Right lobe of liver (tissue), 4 donors: ENCODE measurements around the gene SFTPA1.

Experiments used
- POLR2A ChIP-seq: fragments of 450-650 bp; IDR thresholded peaks from one replicate; pipeline ENCODE4 v1.6.1; 2017; ENCODE audit warnings: antibody characterized with exemption, mild to moderate bottlenecking
- TF ChIP-seq, protein P1 (sequence below), 4 donors: fragments of 200-600 bp in 3 of 4; fragments of 450-650 bp in 1 of 4; IDR thresholded peaks; one replicate each; pipeline versions ENCODE4 v1.5.1 to v1.8.0; 2016 to 2022; ENCODE audit warnings: antibody characterized with exemption in 4 of 4, mild to moderate bottlenecking in 2 of 4
- donor health status: DM: no; HTN: no; CAD: no.
- donor health status: DM: no; HTN: no; CAD: no.
- donor health status: DM: no; HTN: yes; CAD: no.

DNA sequence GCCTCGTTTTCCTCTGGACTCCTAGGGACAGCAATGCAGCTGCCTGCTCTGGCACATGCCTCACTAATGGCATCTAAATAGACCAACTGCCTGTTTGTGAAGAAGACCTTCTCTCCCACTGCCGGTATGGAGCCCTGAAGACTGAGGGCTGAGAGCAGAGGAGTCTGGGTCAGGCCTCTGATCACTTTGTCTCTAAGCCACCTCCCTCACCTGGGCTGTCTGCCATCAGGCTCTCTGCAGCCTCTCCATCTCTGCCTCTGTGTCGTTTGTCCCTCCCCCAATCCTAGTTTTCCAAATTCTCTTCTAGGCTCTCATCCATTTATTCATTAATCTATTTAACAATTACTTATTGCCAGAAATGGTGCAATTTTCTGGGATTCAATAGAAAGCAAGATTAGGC, 15.2 kb upstream of the SFTPA1 start:
- TF ChIP-seq, protein P1, sequence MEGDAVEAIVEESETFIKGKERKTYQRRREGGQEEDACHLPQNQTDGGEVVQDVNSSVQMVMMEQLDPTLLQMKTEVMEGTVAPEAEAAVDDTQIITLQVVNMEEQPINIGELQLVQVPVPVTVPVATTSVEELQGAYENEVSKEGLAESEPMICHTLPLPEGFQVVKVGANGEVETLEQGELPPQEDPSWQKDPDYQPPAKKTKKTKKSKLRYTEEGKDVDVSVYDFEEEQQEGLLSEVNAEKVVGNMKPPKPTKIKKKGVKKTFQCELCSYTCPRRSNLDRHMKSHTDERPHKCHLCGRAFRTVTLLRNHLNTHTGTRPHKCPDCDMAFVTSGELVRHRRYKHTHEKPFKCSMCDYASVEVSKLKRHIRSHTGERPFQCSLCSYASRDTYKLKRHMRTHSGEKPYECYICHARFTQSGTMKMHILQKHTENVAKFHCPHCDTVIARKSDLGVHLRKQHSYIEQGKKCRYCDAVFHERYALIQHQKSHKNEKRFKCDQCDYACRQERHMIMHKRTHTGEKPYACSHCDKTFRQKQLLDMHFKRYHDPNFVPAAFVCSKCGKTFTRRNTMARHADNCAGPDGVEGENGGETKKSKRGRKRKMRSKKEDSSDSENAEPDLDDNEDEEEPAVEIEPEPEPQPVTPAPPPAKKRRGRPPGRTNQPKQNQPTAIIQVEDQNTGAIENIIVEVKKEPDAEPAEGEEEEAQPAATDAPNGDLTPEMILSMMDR (IDR thresholded peaks at IDR 0.05) = no peak
- no peak for TF ChIP-seq POLR2A
